UCSD-AML1 (cell line): ENCODE results near the gene IGSF6.
"Not testable (repeated sequence)": the region's sequence is repeated elsewhere in the genome, so short reads cannot be mapped to it uniquely, and the experiment has no call there.

Experiments
- DNase-seq: peaks from one replicate; lab custom pipeline; 2025; ENCODE audit not compliant: unreplicated experiment; lab: John Stamatoyannopoulos, UW

IGSF6 gene

GRCh38 chr16:21654466-21654865 is 2.1 kb upstream of the IGSF6 start:
- DNase-seq: no peak

GRCh38 chr16:21653571-21653970 is 1.2 kb upstream of the IGSF6 start:
- no peak for DNase-seq

- no peak for DNase-seq
These were observed 893 bp downstream of the IGSF6 start for GRCh38 chr16:21651515-21651914.

GRCh38 chr16:21650521-21650920 is 1.9 kb downstream of the IGSF6 start:
- no peak for DNase-seq

GRCh38 chr16:21649826-21650406 is 2.5 kb downstream of the IGSF6 start:
- not testable (repeated sequence) for DNase-seq

GRCh38 chr16:21647562-21648164 is 4.7 kb downstream of the IGSF6 start:
- DNase-seq: no peak

GRCh38 chr16:21646721-21647561 is 5.5 kb downstream of the IGSF6 start:
- DNase-seq: no peak

GRCh38 chr16:21646091-21646490 is 6.3 kb downstream of the IGSF6 start:
- no peak for DNase-seq

- no peak for DNase-seq
These were observed 7.1 kb downstream of the IGSF6 start for GRCh38 chr16:21645261-21645721.

GRCh38 chr16:21644674-21645073 is 7.7 kb downstream of the IGSF6 start:
- DNase-seq: no peak

GRCh38 chr16:21643785-21644184 is 8.6 kb downstream of the IGSF6 start:
- no peak for DNase-seq

GRCh38 chr16:21642861-21643260 is 9.5 kb downstream of the IGSF6 start:
- DNase-seq: no peak

GRCh38 chr16:21641916-21642315 is 10.5 kb downstream of the IGSF6 start:
- no peak for DNase-seq

- DNase-seq: no peak
These were observed 12.9 kb downstream of the IGSF6 start for GRCh38 chr16:21639493-21639892.

- no peak for DNase-seq
These were observed 13.8 kb downstream of the IGSF6 start for GRCh38 chr16:21638573-21638975.

GRCh38 chr16:21637032-21637968 is 15.1 kb downstream of the IGSF6 start:
- no peak for DNase-seq

- DNase-seq: not testable (repeated sequence)
These were observed 16.7 kb downstream of the IGSF6 start for GRCh38 chr16:21635694-21636093.

GRCh38 chr16:21634216-21634615 is 18.2 kb downstream of the IGSF6 start:
- DNase-seq: no peak

GRCh38 chr16:21631951-21632575 is 20.3 kb downstream of the IGSF6 start:
- not testable (repeated sequence) for DNase-seq

- not testable (repeated sequence) for DNase-seq
These were observed 21.0 kb downstream of the IGSF6 start for GRCh38 chr16:21631376-21631775.
